DMS79 treated with DMSO at 0.1 percent for 48 hours (cell line): ENCODE data around the gene NPC1.

Experiments used
- DNase-seq: peaks from one replicate; lab custom pipeline; 2025; lab: John Stamatoyannopoulos, UW

NPC1 gene

GRCh38 chr18:23487738-23488570, 98.4 kb downstream of the NPC1 start:
- no peak for DNase-seq

DNA sequence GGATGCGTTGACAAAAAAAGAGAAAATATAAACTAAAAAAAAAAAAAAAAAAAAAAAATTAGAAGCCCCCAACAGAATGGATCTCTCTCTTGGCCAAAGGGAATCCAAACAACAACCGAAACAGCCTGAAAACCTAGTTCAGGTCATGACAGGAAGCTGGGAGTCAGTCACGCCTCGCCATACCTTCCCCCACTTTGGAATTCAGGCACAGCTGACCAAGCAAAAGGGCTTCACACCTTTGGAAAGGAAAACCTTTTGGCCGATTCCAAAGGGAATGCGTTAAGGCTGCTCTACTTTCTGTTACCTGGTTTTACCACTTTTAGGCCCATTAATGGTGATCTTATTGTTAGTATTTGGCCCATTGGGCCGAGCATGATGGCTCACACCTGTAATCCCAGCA, 100.9 kb downstream of the NPC1 start:
- DNase-seq, result no peak

GRCh38 chr18:23484561-23485182, 101.6 kb downstream of the NPC1 start:
- DNase-seq, result no peak
